Trophoblast cell (in vitro differentiated cells and primary cell): ENCODE measurements around the gene APOBEC3C.
A peak's percentile ranks its signal among the peaks of the same experiment; 100 is the strongest.
"Not testable (repeated sequence)": the region's sequence is repeated elsewhere in the genome, so short reads cannot be mapped to it uniquely, and the experiment has no call there.

ENCODE experiments used
- DNase-seq, 2 donors: peaks; one replicate each; pipeline ENCODE4 v3.0.0-alpha.2; 2016
- H2AFZ ChIP-seq: 2 replicates; pipeline ENCODE4 v1.6.1; 2013; ENCODE audit warnings: low read length, moderate library complexity, mild to moderate bottlenecking; ENCODE audit not compliant: insufficient read depth, poor library complexity
- H2AK5ac ChIP-seq: 2 replicates; pipeline ENCODE4 v1.6.1; 2013; ENCODE audit warnings: mild to moderate bottlenecking, low read length
- H2BK120ac ChIP-seq: 2 replicates; pipeline ENCODE4 v1.6.1; 2013; ENCODE audit warnings: low read length, mild to moderate bottlenecking, moderate library complexity; ENCODE audit not compliant: insufficient read depth, poor library complexity
- H2BK12ac ChIP-seq: 2 replicates; pipeline ENCODE4 v1.6.1; 2013; ENCODE audit warnings: mild to moderate bottlenecking, low read length, moderate library complexity
- H2BK5ac ChIP-seq: 2 replicates; pipeline ENCODE4 v1.6.1; 2013; ENCODE audit warnings: low read length, low read depth, moderate library complexity, mild to moderate bottlenecking; ENCODE audit not compliant: poor library complexity
- H3K14ac ChIP-seq: 2 replicates; pipeline ENCODE4 v1.6.1; 2013; ENCODE audit warnings: mild to moderate bottlenecking, low read length
- H3K18ac ChIP-seq: 2 replicates; pipeline ENCODE4 v1.6.1; 2013; ENCODE audit warnings: mild to moderate bottlenecking, low read length
- H3K23ac ChIP-seq: 2 replicates; pipeline ENCODE4 v1.6.1; 2013; ENCODE audit warnings: low read length
- H3K27ac ChIP-seq: 2 replicates; pipeline ENCODE4 v1.5.1; 2013; ENCODE audit warnings: low read depth, mild to moderate bottlenecking, inconsistent platforms, low read length, moderate library complexity
- H3K27me3 ChIP-seq: 2 replicates; pipeline ENCODE4 v1.6.1; 2013; ENCODE audit warnings: inconsistent platforms, mild to moderate bottlenecking, low read length, moderate library complexity; ENCODE audit not compliant: insufficient read depth
- H3K36me3 ChIP-seq, 2 experiments: 1 replicate in 1 of 2; 2 replicates in 1 of 2; pipeline ENCODE4 v1.6.1; 2013; ENCODE audit warnings: low read length in 2 of 2, mild to moderate bottlenecking in 2 of 2, moderate library complexity in 1 of 2; ENCODE audit not compliant: insufficient read depth in 2 of 2, control insufficient read depth in 1 of 2
- H3K4ac ChIP-seq: 2 replicates; pipeline ENCODE4 v1.6.1; 2013; ENCODE audit warnings: low read depth, mild to moderate bottlenecking, low read length, moderate library complexity
- H3K4me1 ChIP-seq, 2 experiments: 1 replicate in 1 of 2; 2 replicates in 1 of 2; pipeline ENCODE4 v1.6.1; 2013; ENCODE audit warnings: low read length in 2 of 2, mild to moderate bottlenecking in 2 of 2, moderate library complexity in 1 of 2; ENCODE audit not compliant: insufficient read depth in 2 of 2, control insufficient read depth in 1 of 2
- H3K4me2 ChIP-seq: 2 replicates; pipeline ENCODE4 v1.6.1; 2013; ENCODE audit warnings: inconsistent platforms, mild to moderate bottlenecking, low read length, moderate library complexity
- H3K4me3 ChIP-seq: 2 replicates; pipeline ENCODE4 v1.5.1; 2013; ENCODE audit warnings: mild to moderate bottlenecking, low read depth, low read length, inconsistent platforms
- H3K79me1 ChIP-seq: one replicate; pipeline ENCODE4 v1.6.1; 2013; ENCODE audit warnings: low read length
- H3K79me2 ChIP-seq: 2 replicates; pipeline ENCODE4 v1.6.1; 2013; ENCODE audit warnings: low read length, mild to moderate bottlenecking; ENCODE audit not compliant: control insufficient read depth, insufficient read depth, poor library complexity
- H3K9ac ChIP-seq: 2 replicates; pipeline ENCODE4 v1.6.1; 2013; ENCODE audit warnings: mild to moderate bottlenecking, low read length
- H3K9me3 ChIP-seq: 2 replicates; pipeline ENCODE4 v1.6.1; 2013; ENCODE audit warnings: low read depth, mild to moderate bottlenecking, control low read depth, inconsistent platforms, low read length; ENCODE audit not compliant: insufficient read depth
- H4K12ac ChIP-seq: 2 replicates; pipeline ENCODE4 v1.6.1; 2013; ENCODE audit warnings: low read depth, mild to moderate bottlenecking, low read length, moderate library complexity
- H4K8ac ChIP-seq: 2 replicates; pipeline ENCODE4 v1.6.1; 2013; ENCODE audit warnings: low read depth, mild to moderate bottlenecking, low read length, moderate library complexity
- H4K91ac ChIP-seq: one replicate; pipeline ENCODE4 v1.6.1; 2013; ENCODE audit warnings: low read depth, mild to moderate bottlenecking, low read length, moderate library complexity
- WGBS: extraction: QIAGEN DNeasy Blood & Tissue Kit; methylation state at CpG from one replicate; pipeline ENCODE4 v1.1.7; 2013; ENCODE audit warnings: missing lambda C conversion rate; ENCODE audit not compliant: insufficient read length, insufficient coverage; ENCODE audit errors: extremely low coverage; 5-methylcytosine and 5-hydroxymethylcytosine counted together

Gene APOBEC3C

GRCh38 chr22:39040538-39041296, 26.7 kb downstream of the APOBEC3C start, which contains the start of gene APOBEC3F:
TSS of gene APOBEC3F (plus strand) at chr22:39040864. CDS start at chr22:39040961, 97 bp downstream.
- no CpG with 5 or more reads among the region's 21 CpGs for WGBS
- peak within 1 kb of the TSS; percentile 26 for H4K8ac ChIP-seq
- peak within 1 kb of the TSS; percentile 68 for H3K27ac ChIP-seq
- not testable (repeated sequence) for H3K79me2 ChIP-seq, H3K9me3 ChIP-seq, H3K9ac ChIP-seq, H3K79me1 ChIP-seq, H2AK5ac ChIP-seq, H3K18ac ChIP-seq, H3K4me1 ChIP-seq, H2BK12ac ChIP-seq, H4K12ac ChIP-seq, H3K4ac ChIP-seq, H3K36me3 ChIP-seq, H2BK5ac ChIP-seq, H2AFZ ChIP-seq, H3K27me3 ChIP-seq, H3K23ac ChIP-seq
- H4K91ac ChIP-seq: peak within 1 kb of the TSS; percentile 17
- H3K4me3 ChIP-seq: peak within 1 kb of the TSS; percentile 50
- DNase-seq: peak; percentile 14 to 44
- H3K14ac ChIP-seq: peak within 1 kb of the TSS; percentile 5
- H2BK120ac ChIP-seq: peak within 1 kb of the TSS; percentile 11
- H3K4me2 ChIP-seq: peak within 1 kb of the TSS; percentile 52

DNA sequence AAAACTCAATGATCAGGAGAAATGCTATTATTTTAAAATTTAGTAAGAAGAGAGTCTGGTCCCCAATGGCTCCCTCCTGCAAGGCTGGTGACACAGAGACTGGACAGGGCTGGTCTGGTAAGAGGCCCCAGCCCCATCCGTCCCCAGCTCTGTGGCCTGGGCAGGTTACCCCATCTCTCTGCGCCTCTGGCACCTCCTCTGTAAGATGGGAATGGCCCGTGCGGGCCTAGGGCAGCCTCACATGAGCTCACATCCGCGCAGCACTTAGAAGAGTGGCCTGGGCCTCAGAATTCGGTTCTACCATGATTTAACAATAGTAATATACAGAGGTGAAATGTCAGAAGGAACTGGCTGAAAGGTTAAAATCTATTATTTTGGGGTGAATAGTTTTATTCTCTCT, 27.9 kb downstream of the APOBEC3C start:
- Histone ChIP-seq H3K4me1 (peaks cover 2 to 5% of the 10 kb centered on the region in 2 experiments), H2BK5ac (no peak overlapping the region), H2AFZ (no peak overlapping the region), H3K4me2 (no peak overlapping the region), H3K27me3 (no peaks in the 10 kb centered on the region), H3K4ac (no peak overlapping the region), H2BK12ac (no peak overlapping the region), H3K36me3 (no peaks in the 10 kb centered on the region), H3K4me3 (no peak overlapping the region), H3K79me1 (no peaks in the 10 kb centered on the region), H2AK5ac (no peak overlapping the region), H3K9ac (no peak overlapping the region), H3K23ac (no peak overlapping the region), H3K27ac (no peak overlapping the region), H4K8ac (peak overlapping the region; percentile 70), H4K91ac (no peak overlapping the region), H3K79me2 (peaks cover 2% of the 10 kb centered on the region), H2BK120ac (no peak overlapping the region), H3K14ac (no peak overlapping the region), H3K18ac (peak overlapping the region; percentile 21), H4K12ac (no peak overlapping the region), H3K9me3 (no peaks in the 10 kb centered on the region)
- DNase-seq: no peak
- no CpG with 5 or more reads among the region's 7 CpGs for WGBS

DNA sequence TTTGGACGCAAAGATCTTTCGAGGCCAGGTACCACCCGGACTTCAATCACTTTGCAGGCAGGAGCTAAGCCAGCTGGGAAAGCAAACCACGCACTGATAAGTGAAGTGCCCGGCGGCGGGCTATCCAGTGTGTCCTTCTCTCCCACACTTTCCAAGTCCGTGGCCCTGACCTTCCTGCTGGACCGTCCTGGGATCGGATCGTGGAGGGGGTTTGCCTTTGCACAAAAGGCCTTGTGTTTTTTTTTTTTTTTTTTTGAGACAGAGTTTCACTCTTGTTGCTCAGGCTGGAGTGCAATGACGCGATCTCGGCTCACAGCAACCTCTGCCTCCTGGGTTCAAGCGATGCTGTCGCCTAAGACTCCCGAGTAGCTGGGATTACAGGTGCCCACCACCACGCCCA, 29.0 kb downstream of the APOBEC3C start:
- H2BK5ac ChIP-seq, DNase-seq, H3K27ac ChIP-seq, H3K4ac ChIP-seq, H2AFZ ChIP-seq, H3K14ac ChIP-seq, H3K4me1 ChIP-seq, H3K79me1 ChIP-seq, H3K9me3 ChIP-seq, H4K8ac ChIP-seq, H3K27me3 ChIP-seq, H3K23ac ChIP-seq, H4K91ac ChIP-seq, H2BK120ac ChIP-seq, H2BK12ac ChIP-seq, H4K12ac ChIP-seq, H3K18ac ChIP-seq, H3K4me2 ChIP-seq, H3K79me2 ChIP-seq, H3K9ac ChIP-seq, H3K36me3 ChIP-seq, H2AK5ac ChIP-seq, H3K4me3 ChIP-seq: not testable (repeated sequence)
- no CpG with 5 or more reads among the region's 18 CpGs for WGBS

DNA sequence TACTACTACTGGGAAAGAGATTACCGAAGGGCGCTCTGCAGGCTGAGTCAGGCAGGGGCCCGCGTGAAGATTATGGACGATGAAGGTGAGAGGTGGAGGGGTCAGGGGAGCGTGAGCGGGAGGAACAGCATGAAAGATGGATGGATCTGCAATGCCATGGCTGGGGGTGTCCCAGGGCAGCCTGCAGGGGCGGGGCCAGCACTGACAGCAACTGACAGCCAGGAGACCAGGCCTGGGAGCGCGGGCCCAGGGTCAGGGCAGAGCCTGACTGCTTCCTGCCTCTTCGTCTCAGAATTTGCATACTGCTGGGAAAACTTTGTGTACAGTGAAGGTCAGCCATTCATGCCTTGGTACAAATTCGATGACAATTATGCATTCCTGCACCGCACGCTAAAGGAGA, 31.1 kb downstream of the APOBEC3C start:
- H3K79me2 ChIP-seq, H2AFZ ChIP-seq, H2BK5ac ChIP-seq, H3K18ac ChIP-seq, DNase-seq, H3K4me1 ChIP-seq, H3K79me1 ChIP-seq, H4K8ac ChIP-seq, H2BK120ac ChIP-seq, H2BK12ac ChIP-seq, H3K27ac ChIP-seq, H3K4me3 ChIP-seq, H4K91ac ChIP-seq, H3K9me3 ChIP-seq, H3K4ac ChIP-seq, H3K27me3 ChIP-seq, H3K23ac ChIP-seq, H2AK5ac ChIP-seq, H3K4me2 ChIP-seq, H3K14ac ChIP-seq, H4K12ac ChIP-seq, H3K36me3 ChIP-seq, H3K9ac ChIP-seq: not testable (repeated sequence)
- no CpG with 5 or more reads among the region's 14 CpGs for WGBS
